Measurements from ENCODE around the gene INSM1.

INSM1 gene

DNA sequence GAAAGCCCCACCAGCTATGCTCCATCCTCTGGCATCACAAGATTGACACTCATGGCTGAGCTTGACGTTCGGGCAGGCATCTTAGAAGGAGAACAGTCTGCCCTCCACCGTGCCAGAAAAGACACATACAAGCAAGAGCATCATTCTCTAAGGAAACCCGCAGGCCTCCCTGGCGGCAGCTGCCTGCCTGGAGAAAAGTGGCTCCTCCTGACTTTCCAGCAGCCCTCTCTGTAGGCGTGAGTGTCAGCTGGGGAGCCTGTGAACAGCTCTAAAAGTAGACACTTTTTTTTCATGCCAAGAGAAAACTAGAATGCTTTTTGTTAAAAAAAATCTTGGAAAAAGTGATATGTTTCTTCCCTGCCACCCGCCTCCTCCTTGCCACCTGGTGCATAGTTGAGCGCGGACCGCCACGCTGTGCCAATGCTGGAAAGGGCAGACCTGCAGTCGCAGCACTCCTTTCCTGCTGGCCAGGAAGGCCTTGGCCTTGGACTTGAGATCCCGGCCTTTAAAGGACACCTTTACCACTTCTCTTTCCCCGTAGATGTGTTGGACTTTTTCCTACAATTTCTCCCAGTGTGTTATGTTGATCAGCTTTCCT lies 29.7 kb upstream of the INSM1 start:
- no peak for DNase-seq
- Histone ChIP-seq H3K4me3 (ENCODE audit: low read depth, low read length) (no peak overlapping the region), H3K27me3 (replicated peaks) (no peaks in the 10 kb centered on the region), H3K36me3 (replicated peaks) (no peaks in the 10 kb centered on the region), H3K27ac (no peak overlapping the region)
- TF ChIP-seq, protein P1, sequence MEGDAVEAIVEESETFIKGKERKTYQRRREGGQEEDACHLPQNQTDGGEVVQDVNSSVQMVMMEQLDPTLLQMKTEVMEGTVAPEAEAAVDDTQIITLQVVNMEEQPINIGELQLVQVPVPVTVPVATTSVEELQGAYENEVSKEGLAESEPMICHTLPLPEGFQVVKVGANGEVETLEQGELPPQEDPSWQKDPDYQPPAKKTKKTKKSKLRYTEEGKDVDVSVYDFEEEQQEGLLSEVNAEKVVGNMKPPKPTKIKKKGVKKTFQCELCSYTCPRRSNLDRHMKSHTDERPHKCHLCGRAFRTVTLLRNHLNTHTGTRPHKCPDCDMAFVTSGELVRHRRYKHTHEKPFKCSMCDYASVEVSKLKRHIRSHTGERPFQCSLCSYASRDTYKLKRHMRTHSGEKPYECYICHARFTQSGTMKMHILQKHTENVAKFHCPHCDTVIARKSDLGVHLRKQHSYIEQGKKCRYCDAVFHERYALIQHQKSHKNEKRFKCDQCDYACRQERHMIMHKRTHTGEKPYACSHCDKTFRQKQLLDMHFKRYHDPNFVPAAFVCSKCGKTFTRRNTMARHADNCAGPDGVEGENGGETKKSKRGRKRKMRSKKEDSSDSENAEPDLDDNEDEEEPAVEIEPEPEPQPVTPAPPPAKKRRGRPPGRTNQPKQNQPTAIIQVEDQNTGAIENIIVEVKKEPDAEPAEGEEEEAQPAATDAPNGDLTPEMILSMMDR (IDR thresholded peaks at IDR 0.05; ENCODE audit: low read depth, low read length, missing control alignments) = no peak
- in situ Hi-C loops (cut with HindIII; ENCODE audit: low pct_ligation_motif_present, low sequenced_read_pairs) = no loop called here

DNA sequence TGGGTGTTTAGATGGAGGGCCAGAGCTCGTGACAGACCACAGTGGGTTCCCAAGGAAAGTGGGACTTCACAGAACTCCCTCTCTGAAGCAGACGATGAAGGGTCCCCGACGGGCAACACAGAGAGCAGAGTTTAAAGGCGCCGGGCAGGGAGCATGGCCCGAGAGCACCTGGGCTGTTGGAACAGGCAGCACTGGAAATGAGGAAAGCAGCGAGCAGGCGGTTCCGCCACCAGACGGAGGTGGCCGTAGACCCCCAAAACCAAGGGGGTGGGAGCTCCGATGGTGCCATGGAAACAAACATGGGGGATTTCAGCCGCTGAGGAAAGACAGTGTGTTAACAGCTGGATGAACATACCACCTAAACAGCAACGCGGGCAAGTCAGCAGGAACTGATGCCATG lies 27.5 kb upstream of the INSM1 start:
- H3K4me3 ChIP-seq (ENCODE audit: low read depth, low read length) = no peak overlapping the region
- in situ Hi-C loops (cut with HindIII; ENCODE audit: low pct_ligation_motif_present, low sequenced_read_pairs) = no loop called here
- H3K27ac ChIP-seq = no peak overlapping the region
- H3K36me3 ChIP-seq (replicated peaks) = no peaks in the 10 kb centered on the region
- DNase-seq = no peak
- TF ChIP-seq, protein P1 (IDR thresholded peaks at IDR 0.05; ENCODE audit: low read depth, low read length, missing control alignments) = no peak
- H3K27me3 ChIP-seq (replicated peaks) = no peaks in the 10 kb centered on the region

DNA sequence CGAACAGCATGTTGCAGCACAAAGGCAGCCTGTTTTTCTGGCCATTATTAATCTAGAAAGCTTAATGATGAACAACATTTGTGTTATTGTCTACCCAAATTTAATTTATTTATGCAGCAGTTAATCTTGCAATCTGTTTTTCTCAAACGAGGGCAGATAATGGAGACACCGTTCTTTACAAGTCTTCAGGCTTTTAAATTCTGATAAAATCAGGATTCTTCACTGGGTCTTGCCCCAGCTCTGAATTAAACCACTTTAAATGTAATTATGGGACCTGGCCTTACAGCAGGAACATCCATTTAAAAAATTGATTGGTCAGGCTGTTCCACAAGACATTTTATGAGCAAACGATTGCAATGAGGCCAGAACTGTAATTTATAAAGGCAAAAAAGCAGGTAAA lies 26.5 kb upstream of the INSM1 start:
- TF ChIP-seq, protein P1 (IDR thresholded peaks at IDR 0.05; ENCODE audit: low read depth, low read length, missing control alignments) = no peak
- Histone ChIP-seq H3K36me3 (replicated peaks) (no peaks in the 10 kb centered on the region), H3K27me3 (replicated peaks) (no peaks in the 10 kb centered on the region), H3K4me3 (ENCODE audit: low read depth, low read length) (no peak overlapping the region), H3K27ac (no peak overlapping the region)
- no peak for DNase-seq
- in situ Hi-C loops (cut with HindIII; ENCODE audit: low pct_ligation_motif_present, low sequenced_read_pairs) = no loop called here

DNA sequence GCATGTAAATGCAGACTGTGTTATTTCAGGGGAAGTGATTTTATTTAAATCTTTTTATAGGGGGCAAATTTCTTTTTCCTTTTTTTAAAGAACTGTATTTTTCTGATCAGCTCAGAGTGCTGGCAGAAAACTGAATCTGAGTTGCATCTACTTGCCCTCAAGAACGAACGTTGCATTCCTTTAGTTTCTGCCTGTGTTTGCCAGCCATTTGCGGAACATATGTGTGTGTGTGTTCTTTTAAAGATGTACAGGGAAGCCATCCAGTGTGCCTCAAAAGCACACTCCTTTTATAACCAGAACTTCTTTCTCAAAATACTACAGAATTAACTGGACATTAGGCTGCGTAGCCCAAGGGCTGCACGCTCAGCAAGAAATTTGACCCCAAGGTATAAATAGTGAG lies 25.8 kb upstream of the INSM1 start:
- Histone ChIP-seq H3K27ac (no peak overlapping the region), H3K36me3 (replicated peaks) (no peaks in the 10 kb centered on the region), H3K27me3 (replicated peaks) (no peaks in the 10 kb centered on the region), H3K4me3 (ENCODE audit: low read depth, low read length) (no peak overlapping the region)
- in situ Hi-C loops (cut with HindIII; ENCODE audit: low pct_ligation_motif_present, low sequenced_read_pairs) = no loop called here
- DNase-seq = no peak
- TF ChIP-seq, protein P1 (IDR thresholded peaks at IDR 0.05; ENCODE audit: low read depth, low read length, missing control alignments) = no peak

DNA sequence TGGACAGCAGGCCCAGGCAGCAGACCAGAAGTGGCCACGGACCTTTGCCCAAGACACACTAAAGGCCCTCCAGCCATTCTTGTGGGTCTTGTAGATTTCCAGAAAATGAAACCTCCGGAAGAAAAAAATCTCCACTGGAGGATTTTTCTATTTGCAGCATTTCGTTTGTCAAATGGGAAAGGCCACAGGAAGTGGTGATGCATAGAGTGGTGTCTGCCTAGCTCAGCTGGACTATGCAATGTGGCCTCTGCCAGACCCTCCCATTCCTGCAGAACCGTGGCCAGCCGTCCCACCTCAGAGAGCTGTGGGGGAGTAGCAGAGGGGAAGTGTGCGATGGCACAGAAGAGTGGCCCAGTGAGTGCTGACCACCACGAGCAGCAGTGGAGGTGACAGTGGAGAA lies 24.0 kb upstream of the INSM1 start:
- Histone ChIP-seq H3K27ac (no peak overlapping the region), H3K4me3 (ENCODE audit: low read depth, low read length) (no peak overlapping the region), H3K27me3 (replicated peaks) (no peaks in the 10 kb centered on the region), H3K36me3 (replicated peaks) (no peaks in the 10 kb centered on the region)
- TF ChIP-seq, protein P1 (IDR thresholded peaks at IDR 0.05; ENCODE audit: low read depth, low read length, missing control alignments) = no peak
- in situ Hi-C loops (cut with HindIII; ENCODE audit: low pct_ligation_motif_present, low sequenced_read_pairs) = no loop called here
- DNase-seq = no peak

DNA sequence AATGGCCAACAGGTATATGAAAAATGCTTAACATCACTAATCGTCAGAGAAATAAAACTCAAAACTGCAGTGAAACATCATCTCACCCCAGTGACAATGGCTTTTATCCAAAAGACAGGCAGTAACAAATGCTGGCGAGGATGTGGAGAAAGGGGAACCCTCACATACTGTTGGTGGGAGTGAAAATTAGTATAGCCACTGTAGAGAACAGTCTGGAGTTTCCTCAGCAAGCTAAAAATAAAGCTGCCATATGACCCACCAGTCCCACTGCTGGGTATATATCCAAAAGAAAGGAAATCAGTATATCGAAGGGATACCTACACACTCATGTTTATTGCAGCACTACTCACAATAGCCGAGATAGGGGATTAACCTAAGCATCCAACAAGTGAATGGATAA lies 23.4 kb upstream of the INSM1 start:
- in situ Hi-C loops (cut with HindIII; ENCODE audit: low pct_ligation_motif_present, low sequenced_read_pairs) = no loop called here
- no peak overlapping the region for H3K4me3 ChIP-seq (ENCODE audit: low read depth, low read length)
- no peak for DNase-seq
- no peaks in the 10 kb centered on the region for H3K27me3 ChIP-seq (replicated peaks)
- H3K36me3 ChIP-seq (replicated peaks) = no peaks in the 10 kb centered on the region
- TF ChIP-seq, protein P1 (IDR thresholded peaks at IDR 0.05; ENCODE audit: low read depth, low read length, missing control alignments) = no peak
- H3K27ac ChIP-seq = no peak overlapping the region

Measured in brain microvascular endothelial cell (primary cell).